Activated T-helper 17 cell treated with anti-CD3 and anti-CD28 coated beads, Interleukin-2, amount 50 U/mL, for 72 hours (primary cell): ENCODE measurements around the gene GPRIN3. TPM values are rescaled to one million over a fixed set of nuclear protein-coding genes. Genes with fewer than 3 reads are reported as not detected.
A peak's percentile ranks its signal among the peaks of the same experiment; 100 is the strongest.
"Not testable (repeated sequence)": the region's sequence is repeated elsewhere in the genome, so short reads cannot be mapped to it uniquely, and the experiment has no call there.

Source experiments
- ATAC-seq: fragments of 150-1000 bp; cut with Tn5 transposase; replicated peaks from 2 replicates; pipeline ENCODE4 v1.10.0; 2021; ENCODE audit warnings: mild to moderate bottlenecking, moderate library complexity
- H3K27ac Mint-ChIP-seq: one replicate; pipeline ENCODE4 v1.8.0; 2022; ENCODE audit warnings: mixed read lengths
- H3K27me3 Mint-ChIP-seq: one replicate; pipeline ENCODE4 v1.8.0; 2022; ENCODE audit warnings: mixed read lengths
- H3K36me3 Mint-ChIP-seq: one replicate; pipeline ENCODE4 v1.8.0; 2022; ENCODE audit warnings: low read depth, mild to moderate bottlenecking, mixed read lengths
- H3K4me1 Mint-ChIP-seq: one replicate; pipeline ENCODE4 v1.8.0; 2022; ENCODE audit warnings: mixed read lengths
- H3K4me3 Mint-ChIP-seq: one replicate; pipeline ENCODE4 v1.8.0; 2022; ENCODE audit warnings: mild to moderate bottlenecking, mixed read lengths
- H3K9me3 Mint-ChIP-seq: one replicate; pipeline ENCODE4 v1.8.0; 2022; ENCODE audit warnings: mixed read lengths
- total RNA-seq, 2 donors: library from RNA; stranded (reverse); gene quantifications; one replicate each; pipeline ENCODE4 v1.2.3, GENCODE V29; 2022

GPRIN3 gene
- total RNA-seq, 2 donors from 2014 or later: 43.5 to 69.7 TPM

- peak; percentile 86 for ATAC-seq
- peak overlapping the region; percentile 57 for H3K4me3 Mint-ChIP-seq
- H3K27ac Mint-ChIP-seq: peak overlapping the region; percentile 74
- H3K27me3 Mint-ChIP-seq: no peaks in the 10 kb centered on the region
- peaks cover 54% of the 10 kb centered on the region for H3K4me1 Mint-ChIP-seq
- H3K36me3 Mint-ChIP-seq: peaks cover 18% of the 10 kb centered on the region
- no peaks in the 10 kb centered on the region for H3K9me3 Mint-ChIP-seq
Observed at GRCh38 chr4:89270792-89271191, 36.8 kb downstream of the GPRIN3 start.

GRCh38 chr4:89269121-89269666 is 38.4 kb downstream of the GPRIN3 start:
- ATAC-seq: peak; percentile 61
- H3K4me3 Mint-ChIP-seq: peak overlapping the region; percentile 3
- H3K4me1 Mint-ChIP-seq: peaks cover 53% of the 10 kb centered on the region
- H3K36me3 Mint-ChIP-seq: peaks cover 16% of the 10 kb centered on the region
- no peaks in the 10 kb centered on the region for H3K9me3 Mint-ChIP-seq
- no peaks in the 10 kb centered on the region for H3K27me3 Mint-ChIP-seq
- H3K27ac Mint-ChIP-seq: peak overlapping the region; percentile 27

GRCh38 chr4:89268679-89269078 is 38.9 kb downstream of the GPRIN3 start:
- no peak for ATAC-seq
- Mint-ChIP-seq H3K9me3 (no peaks in the 10 kb centered on the region), H3K27ac (peak overlapping the region; percentile 27), H3K4me1 (peaks cover 53% of the 10 kb centered on the region), H3K36me3 (peaks cover 10% of the 10 kb centered on the region), H3K4me3 (peak overlapping the region; percentile 3), H3K27me3 (no peaks in the 10 kb centered on the region)

- Mint-ChIP-seq H3K27me3 (no peaks in the 10 kb centered on the region), H3K27ac (peak overlapping the region; percentile 27), H3K4me1 (peaks cover 56% of the 10 kb centered on the region), H3K9me3 (no peaks in the 10 kb centered on the region), H3K4me3 (peak overlapping the region; percentile 3), H3K36me3 (peaks cover 15% of the 10 kb centered on the region)
- ATAC-seq: no peak
Observed at GRCh38 chr4:89267846-89268245, 39.8 kb downstream of the GPRIN3 start.

GRCh38 chr4:89267392-89267791 is 40.2 kb downstream of the GPRIN3 start:
- peak overlapping the region; percentile 3 for H3K4me3 Mint-ChIP-seq
- peaks cover 18% of the 10 kb centered on the region for H3K36me3 Mint-ChIP-seq
- H3K27me3 Mint-ChIP-seq: no peaks in the 10 kb centered on the region
- ATAC-seq: no peak
- H3K9me3 Mint-ChIP-seq: no peaks in the 10 kb centered on the region
- peak overlapping the region; percentile 27 for H3K27ac Mint-ChIP-seq
- peaks cover 56% of the 10 kb centered on the region for H3K4me1 Mint-ChIP-seq

- Mint-ChIP-seq H3K36me3 (peaks cover 18% of the 10 kb centered on the region), H3K4me3 (no peak overlapping the region), H3K4me1 (peaks cover 57% of the 10 kb centered on the region), H3K9me3 (no peaks in the 10 kb centered on the region), H3K27ac (peak overlapping the region; percentile 64), H3K27me3 (no peaks in the 10 kb centered on the region)
- no peak for ATAC-seq
Observed at GRCh38 chr4:89266128-89266527, 41.5 kb downstream of the GPRIN3 start.

- Mint-ChIP-seq H3K9me3 (no peaks in the 10 kb centered on the region), H3K36me3 (peaks cover 14% of the 10 kb centered on the region), H3K27ac (peak overlapping the region; percentile 79), H3K4me3 (peak overlapping the region; percentile 46), H3K27me3 (no peaks in the 10 kb centered on the region), H3K4me1 (peaks cover 56% of the 10 kb centered on the region)
- ATAC-seq: no peak
Observed at GRCh38 chr4:89263265-89263664, 44.3 kb downstream of the GPRIN3 start.

- peak overlapping the region; percentile 46 for H3K4me3 Mint-ChIP-seq
Observed at GRCh38 chr4:89259301-89260028, 48.1 kb downstream of the GPRIN3 start.

GRCh38 chr4:89258506-89258905 is 49.1 kb downstream of the GPRIN3 start:
- Mint-ChIP-seq H3K27ac (peak overlapping the region; percentile 93), H3K4me1 (peaks cover 77% of the 10 kb centered on the region), H3K4me3 (peak overlapping the region; percentile 74), H3K9me3 (no peaks in the 10 kb centered on the region), H3K36me3 (peaks cover 23% of the 10 kb centered on the region), H3K27me3 (no peaks in the 10 kb centered on the region)
- no peak for ATAC-seq

More at GRCh38 chr4:89259301-89260028, 48.1 kb downstream of the GPRIN3 start:
- no peak for ATAC-seq
- Mint-ChIP-seq H3K27ac (peak overlapping the region; percentile 27), H3K9me3 (no peaks in the 10 kb centered on the region), H3K4me1 (peaks cover 75% of the 10 kb centered on the region), H3K27me3 (no peaks in the 10 kb centered on the region), H3K36me3 (peaks cover 15% of the 10 kb centered on the region)

GRCh38 chr4:89257376-89257775 is 50.2 kb downstream of the GPRIN3 start:
- Mint-ChIP-seq H3K36me3 (peaks cover 20% of the 10 kb centered on the region), H3K9me3 (no peaks in the 10 kb centered on the region), H3K4me1 (peaks cover 77% of the 10 kb centered on the region), H3K27me3 (no peaks in the 10 kb centered on the region), H3K4me3 (peak overlapping the region; percentile 74), H3K27ac (peak overlapping the region; percentile 93)
- ATAC-seq: no peak

- peak; percentile 57 for ATAC-seq
Observed at GRCh38 chr4:89256203-89256800, 51.3 kb downstream of the GPRIN3 start.

GRCh38 chr4:89254847-89255246 is 52.8 kb downstream of the GPRIN3 start:
- peak; percentile 66 for ATAC-seq
- peaks cover 31% of the 10 kb centered on the region for H3K36me3 Mint-ChIP-seq
- H3K4me3 Mint-ChIP-seq: peak overlapping the region; percentile 74
- no peaks in the 10 kb centered on the region for H3K27me3 Mint-ChIP-seq
- peak overlapping the region; percentile 93 for H3K27ac Mint-ChIP-seq
- no peaks in the 10 kb centered on the region for H3K9me3 Mint-ChIP-seq
- peaks cover 71% of the 10 kb centered on the region for H3K4me1 Mint-ChIP-seq

More at GRCh38 chr4:89256203-89256800, 51.3 kb downstream of the GPRIN3 start:
- peaks cover 21% of the 10 kb centered on the region for H3K36me3 Mint-ChIP-seq
- H3K4me3 Mint-ChIP-seq: peak overlapping the region; percentile 74
- no peaks in the 10 kb centered on the region for H3K27me3 Mint-ChIP-seq
- peak overlapping the region; percentile 93 for H3K27ac Mint-ChIP-seq
- H3K9me3 Mint-ChIP-seq: no peaks in the 10 kb centered on the region
- peaks cover 84% of the 10 kb centered on the region for H3K4me1 Mint-ChIP-seq

- ATAC-seq, H3K27me3 Mint-ChIP-seq, H3K9me3 Mint-ChIP-seq: not testable (repeated sequence)
- Mint-ChIP-seq H3K27ac (peak overlapping the region; percentile 93), H3K36me3 (peaks cover 36% of the 10 kb centered on the region), H3K4me3 (peak overlapping the region; percentile 74), H3K4me1 (peaks cover 70% of the 10 kb centered on the region)
Observed at GRCh38 chr4:89254347-89254746, 53.3 kb downstream of the GPRIN3 start.

GRCh38 chr4:89253935-89254334 is 53.7 kb downstream of the GPRIN3 start:
- Mint-ChIP-seq H3K4me1 (peaks cover 72% of the 10 kb centered on the region), H3K27ac (peak overlapping the region; percentile 93)
- ATAC-seq: no peak

GRCh38 chr4:89253311-89253710 is 54.3 kb downstream of the GPRIN3 start:
- Mint-ChIP-seq H3K27ac (peak overlapping the region; percentile 93), H3K9me3 (no peaks in the 10 kb centered on the region), H3K36me3 (peaks cover 47% of the 10 kb centered on the region), H3K4me3 (peak overlapping the region; percentile 50), H3K27me3 (no peaks in the 10 kb centered on the region), H3K4me1 (peaks cover 72% of the 10 kb centered on the region)
- no peak for ATAC-seq

More at GRCh38 chr4:89253935-89254334, 53.7 kb downstream of the GPRIN3 start:
- peak overlapping the region; percentile 50 for H3K4me3 Mint-ChIP-seq
- H3K9me3 Mint-ChIP-seq: no peaks in the 10 kb centered on the region
- peaks cover 41% of the 10 kb centered on the region for H3K36me3 Mint-ChIP-seq
- no peaks in the 10 kb centered on the region for H3K27me3 Mint-ChIP-seq
